HepG2 (cell line): ENCODE data around the gene PYGO2. TPM values are rescaled to one million over a fixed set of nuclear protein-coding genes. Genes with fewer than 3 reads are reported as not detected.

Source experiments
- BRD4 ChIP-seq: sonication (generic); formaldehyde crosslinking; IDR thresholded peaks from 2 replicates; pipeline ENCODE4 v1.4.0; 2020; ENCODE audit warnings: missing genetic modification reagents
- GABPA ChIP-seq, 2 experiments: IDR thresholded peaks; 2 replicates each; pipeline ENCODE4 v1.6.1; 2011 to 2016; ENCODE audit warnings: low read depth in 2 of 2, low read length in 1 of 2, missing biosample characterization in 1 of 2, missing genetic modification characterization in 1 of 2
- HNRNPK ChIP-seq: fragments of 200-400 bp; formaldehyde crosslinking; IDR thresholded peaks from 2 replicates; pipeline ENCODE4 v1.6.1; 2018; ENCODE audit warnings: low read length, low read depth, moderate library complexity, mild to moderate bottlenecking; ENCODE audit not compliant: poor library complexity, severe bottlenecking
- MYC ChIP-seq: sonication (generic); formaldehyde crosslinking; IDR thresholded peaks from 2 replicates; pipeline ENCODE4 v1.9.0; 2021; ENCODE audit warnings: missing genetic modification reagents, borderline replicate concordance
- SNRNP70 ChIP-seq: fragments of 200-400 bp; formaldehyde crosslinking; IDR thresholded peaks from 2 replicates; pipeline ENCODE4 v1.6.1; 2017; ENCODE audit warnings: mild to moderate bottlenecking, low read depth, low read length, moderate library complexity
- ZBTB46 ChIP-seq: sonication (generic); formaldehyde crosslinking; IDR thresholded peaks from 2 replicates; pipeline ENCODE4 v1.4.0; 2020; ENCODE audit warnings: mild to moderate bottlenecking, missing genetic modification reagents, borderline replicate concordance
- ZNF142 ChIP-seq: sonication (generic); formaldehyde crosslinking; IDR thresholded peaks from 2 replicates; pipeline ENCODE4 v1.4.0; 2020; ENCODE audit warnings: missing genetic modification reagents
- ZNF281 ChIP-seq: sonication (generic); formaldehyde crosslinking; IDR thresholded peaks from 2 replicates; pipeline ENCODE4 v1.4.0; 2020; ENCODE audit warnings: missing genetic modification reagents, borderline replicate concordance
- ZNF430 ChIP-seq: sonication (generic); formaldehyde crosslinking; IDR thresholded peaks from 2 replicates; pipeline ENCODE4 v1.9.0; 2021; ENCODE audit warnings: mild to moderate bottlenecking, missing genetic modification reagents
- ZNF501 ChIP-seq: sonication (generic); formaldehyde crosslinking; IDR thresholded peaks from 2 replicates; pipeline ENCODE4 v1.5.1; 2020; ENCODE audit warnings: mild to moderate bottlenecking, moderate library complexity, missing genetic modification reagents
- ZNF512B ChIP-seq: sonication (generic); formaldehyde crosslinking; IDR thresholded peaks from 2 replicates; pipeline ENCODE4 v1.5.1; 2020; ENCODE audit warnings: missing genetic modification reagents, mild to moderate bottlenecking, borderline replicate concordance
- ZNF563 ChIP-seq: sonication (generic); formaldehyde crosslinking; IDR thresholded peaks from 2 replicates; pipeline ENCODE4 v1.8.0; 2022; ENCODE audit warnings: mild to moderate bottlenecking, moderate library complexity, missing genetic modification reagents
- ZNF839 ChIP-seq: sonication (generic); formaldehyde crosslinking; IDR thresholded peaks from 2 replicates; pipeline ENCODE4 v1.4.0; 2020; ENCODE audit warnings: missing genetic modification reagents, mild to moderate bottlenecking, borderline replicate concordance
- polyA plus RNA-seq, 8 experiments: library from polyadenylated mRNA; depleted of rRNA in 3 of 8; stranded (reverse) in 7 of 8; unstranded in 1 of 8; fragments of >200 nt; fragmentation: Illumina TruSeq in 4 of 8; extraction: Trizol in 4 of 8; gene quantifications; 2 replicates each; pipeline versions ENCODE4 v1.2.1 to v1.2.3, GENCODE V29; 2011 to 2016; ENCODE audit warnings: low read depth in 4 of 8, missing spikeins in 1 of 8, mixed read lengths in 1 of 8; ENCODE audit not compliant: insufficient read depth in 1 of 8
- total RNA-seq, 5 experiments: library from RNA; depleted of rRNA; stranded (reverse); fragments of >200 nt; fragmentation: Illumina TruSeq; extraction: Trizol; gene quantifications; 2 replicates each; pipeline ENCODE4 v1.2.3, GENCODE V29; 2016; ENCODE audit warnings: low read depth in 1 of 5

Gene PYGO2
- total and polyA plus RNA-seq, 2 of the 13 experiments (the other 11 are each of a cell fraction or from before 2014, with no cell fraction given) = 20.3 to 21.8 TPM

- TF ChIP-seq ZBTB46 (CRISPR knock-in tag) (no peak), ZNF512B (CRISPR knock-in tag) (no peak), GABPA (IDR thresholded peaks at IDR 0.05; ENCODE audit: low read depth, low read length) (no peak), GABPA (CRISPR knock-in tag; IDR thresholded peaks at IDR 0.05; ENCODE audit: low read depth) (peak; percentile 84), ZNF501 (CRISPR knock-in tag) (peak; percentile 52; the same call in 1 of the 2 replicates), ZNF563 (CRISPR knock-in tag) (no peak), MYC (CRISPR knock-in tag) (peak; percentile 63; the same call in 1 of the 2 replicates), ZNF281 (CRISPR knock-in tag) (peak; percentile 93), HNRNPK (no peak), SNRNP70 (no peak), ZNF839 (CRISPR knock-in tag) (no peak), BRD4 (peak; percentile 84; the same call in 1 of the 2 replicates), ZNF142 (CRISPR knock-in tag) (peak; percentile 59; the same call in 1 of the 2 replicates), ZNF430 (CRISPR knock-in tag) (peak; percentile 23; the same call in 1 of the 2 replicates)
These were observed 11.1 kb upstream of the PYGO2 start (continued) for GRCh38 chr1:154972517-154973343.
